Measurements from ENCODE around the gene CTXND2.
"Not testable (repeated sequence)": the region's sequence is repeated elsewhere in the genome, so short reads cannot be mapped to it uniquely, and the experiment has no call there.

The CTXND2 gene

GRCh38 chr1:150893336-150893913 is 6.5 kb downstream of the CTXND2 start:
- no peak for DNase-seq

- no peak for DNase-seq
These were observed 8.7 kb downstream of the CTXND2 start for GRCh38 chr1:150895618-150896017.

DNA sequence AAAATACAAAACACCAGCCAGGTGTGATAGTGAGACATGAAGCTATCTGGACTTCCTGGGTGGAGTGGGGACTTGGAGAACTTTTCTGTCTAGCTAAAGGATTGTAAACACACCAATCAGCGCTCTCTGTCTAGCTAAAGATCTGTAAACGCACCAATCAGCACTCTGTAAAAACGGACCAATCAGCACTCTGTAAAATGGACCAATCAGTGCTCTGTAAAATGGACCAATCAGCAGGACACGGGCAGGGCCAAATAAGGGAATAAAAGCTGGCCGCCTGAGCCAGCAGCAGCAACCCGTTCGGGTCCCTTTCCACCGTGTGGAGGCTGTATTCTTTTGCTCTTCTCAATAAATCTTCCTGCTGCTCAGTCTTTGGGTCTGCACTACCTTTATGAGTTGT is 12.9 kb downstream of the CTXND2 start:
- DNase-seq = not testable (repeated sequence)

DNA sequence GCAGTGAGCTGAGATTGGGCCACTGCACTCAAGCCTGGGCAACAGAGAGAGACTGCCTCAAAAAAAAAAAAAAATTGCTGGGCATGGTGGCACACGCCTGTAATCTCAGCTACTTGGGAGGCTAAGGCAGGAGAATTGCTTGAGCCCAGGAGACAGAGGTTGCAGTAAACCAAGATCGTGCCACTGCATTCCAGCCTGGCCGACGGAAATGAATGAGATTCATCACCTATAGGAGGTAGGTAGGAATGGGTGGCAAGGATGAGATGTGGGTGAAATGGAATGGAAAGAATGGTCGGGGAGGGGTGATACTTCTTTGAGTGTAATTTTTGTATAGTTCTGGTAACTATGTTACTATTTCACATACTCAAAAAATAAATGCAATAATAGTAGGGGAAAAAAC is 15.4 kb downstream of the CTXND2 start:
- DNase-seq = no peak

- DNase-seq = no peak
These were observed 15.8 kb downstream of the CTXND2 start for GRCh38 chr1:150902751-150903150.

DNA sequence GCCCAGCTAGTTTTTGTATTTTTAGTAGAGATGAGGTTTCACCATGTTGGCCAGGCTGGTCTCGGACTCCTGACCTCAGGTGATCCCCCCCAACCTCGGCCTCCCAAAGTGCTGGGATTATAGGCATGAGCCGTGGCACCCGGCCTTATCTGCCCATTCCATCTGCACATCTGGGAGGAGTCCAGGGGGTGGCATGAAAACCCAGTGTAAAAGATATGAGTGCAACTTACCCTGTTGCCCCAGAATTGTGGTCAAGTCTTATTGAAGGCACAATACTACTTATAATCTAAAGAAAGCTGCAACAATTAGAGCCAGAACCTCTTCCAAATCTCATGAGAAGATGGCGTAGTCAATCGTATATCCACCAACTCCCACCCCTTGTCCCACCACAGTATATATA is 18.4 kb downstream of the CTXND2 start:
- no peak for DNase-seq

DNA sequence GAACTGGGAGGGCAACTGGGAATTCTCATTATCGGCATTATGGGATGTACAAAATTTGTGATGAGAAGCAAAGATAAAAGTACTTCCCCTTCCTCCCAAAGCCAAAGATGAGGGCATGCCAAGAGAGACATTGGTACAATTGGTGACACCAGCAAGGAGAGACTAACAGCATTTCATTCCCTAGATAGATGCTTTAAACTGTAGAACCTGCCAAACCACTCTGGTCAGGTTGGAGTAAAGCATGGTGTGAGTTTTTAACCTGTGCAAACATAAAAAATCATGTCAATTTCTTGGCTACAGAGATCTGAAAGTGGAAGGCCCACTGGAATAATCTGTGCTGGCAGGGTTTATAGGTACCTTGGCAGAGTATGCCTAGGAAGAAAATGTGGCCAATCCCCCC is 19.4 kb downstream of the CTXND2 start:
- DNase-seq = no peak

DNA sequence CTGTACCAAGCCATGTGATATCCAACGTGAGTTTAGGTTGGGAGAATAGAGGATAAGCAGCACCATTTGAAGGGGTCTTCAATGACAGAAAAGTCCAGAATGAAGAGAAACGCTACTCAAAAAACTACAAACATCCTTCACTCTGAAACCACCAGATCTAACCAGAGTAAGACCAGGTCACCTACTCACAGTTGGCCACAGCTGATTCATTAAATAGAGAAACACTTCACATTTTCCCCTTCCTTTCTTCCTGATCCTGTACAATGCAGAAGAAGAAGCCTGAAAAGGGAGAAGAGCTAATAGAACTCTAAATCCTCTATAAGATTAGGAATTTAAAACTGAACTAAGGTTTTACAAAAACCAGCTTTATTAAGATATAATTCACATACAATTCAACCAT is 19.9 kb downstream of the CTXND2 start:
- DNase-seq = no peak

GRCh38 chr1:150909585-150910180 is 22.7 kb downstream of the CTXND2 start:
- no peak for DNase-seq

GRCh38 chr1:150912623-150913022 is 25.7 kb downstream of the CTXND2 start:
- no peak for DNase-seq

DNA sequence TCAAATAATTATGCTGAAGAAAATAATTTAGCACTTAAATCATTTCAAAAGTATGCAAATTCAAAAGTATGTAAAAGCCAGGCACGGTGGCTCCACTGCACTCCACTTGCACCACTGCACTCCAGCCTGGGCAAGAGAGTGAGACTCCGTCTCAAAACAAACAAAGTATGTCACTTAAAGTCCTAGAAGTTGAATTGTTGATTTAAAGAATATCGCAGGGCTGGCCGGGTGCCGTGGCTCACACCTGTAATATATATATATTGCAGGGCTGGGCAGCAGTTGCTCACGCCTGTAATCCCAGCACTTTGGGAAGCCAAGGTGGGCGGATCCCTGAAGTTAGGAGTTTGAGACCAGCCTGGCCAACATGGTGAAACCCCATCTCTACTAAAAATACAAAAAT is 30.5 kb downstream of the CTXND2 start:
- no peak for DNase-seq

- DNase-seq = peak; percentile 63
These were observed 35.6 kb downstream of the CTXND2 start for GRCh38 chr1:150922519-150922975.

DNA sequence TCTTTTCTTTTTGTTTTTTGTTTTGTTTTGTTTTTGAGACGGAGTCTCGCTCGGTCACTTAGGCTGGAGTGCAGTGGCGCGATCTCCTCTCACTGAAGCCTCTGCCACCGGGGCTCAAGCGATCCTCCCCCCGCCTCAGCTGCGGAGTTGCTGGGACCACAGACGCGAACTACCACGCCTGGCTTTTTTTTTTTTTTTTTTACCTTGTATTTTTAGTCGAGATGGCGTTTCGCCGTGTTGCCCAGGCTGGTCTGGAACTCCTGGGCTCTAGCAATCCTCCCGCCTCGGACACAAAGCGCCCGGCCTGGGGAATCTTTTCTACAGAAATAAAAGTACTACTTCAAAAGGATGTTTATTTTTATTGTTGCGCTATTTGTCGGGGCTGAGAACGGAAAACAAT is 38.1 kb downstream of the CTXND2 start:
- DNase-seq = no peak

DNA sequence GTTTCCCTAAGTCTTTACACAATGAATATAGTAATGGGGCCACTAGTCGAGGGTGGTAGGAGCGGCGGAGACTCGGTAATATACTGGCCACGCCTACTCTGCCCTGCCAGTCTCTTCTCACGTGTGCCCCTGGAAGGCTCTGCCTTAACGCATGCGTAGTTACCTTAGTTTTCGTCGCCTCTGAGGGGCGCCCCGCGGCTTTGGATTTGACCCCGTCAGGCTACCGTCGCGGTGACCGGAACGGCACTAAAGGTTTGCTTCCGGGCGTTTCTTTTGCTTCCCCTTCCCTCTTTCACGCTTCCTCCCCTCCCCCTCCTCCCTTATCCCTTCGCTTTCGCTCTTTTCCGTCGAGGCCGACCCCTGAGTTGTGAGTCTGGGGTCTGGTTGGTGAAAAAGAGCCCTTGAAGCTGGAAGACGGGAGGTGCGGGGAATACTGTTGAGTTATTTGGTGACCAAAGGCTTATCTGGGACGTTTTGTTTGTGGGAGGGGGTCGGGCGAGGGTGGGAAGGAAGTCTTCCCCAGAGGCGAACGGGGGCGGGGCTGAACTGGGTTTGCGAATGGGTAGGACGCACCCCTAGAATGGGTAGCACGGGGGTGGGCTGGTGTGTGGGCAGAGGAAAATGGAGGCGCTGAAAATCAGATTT is 39.3 kb downstream of the CTXND2 start, which contains the start of gene SETDB1:
TSS of gene SETDB1 (plus strand) at position 267 of the 645 bp plus-strand sequence. CDS start 1,352 bp downstream, outside the sequence.
- peak; percentile 87 for DNase-seq

DNA sequence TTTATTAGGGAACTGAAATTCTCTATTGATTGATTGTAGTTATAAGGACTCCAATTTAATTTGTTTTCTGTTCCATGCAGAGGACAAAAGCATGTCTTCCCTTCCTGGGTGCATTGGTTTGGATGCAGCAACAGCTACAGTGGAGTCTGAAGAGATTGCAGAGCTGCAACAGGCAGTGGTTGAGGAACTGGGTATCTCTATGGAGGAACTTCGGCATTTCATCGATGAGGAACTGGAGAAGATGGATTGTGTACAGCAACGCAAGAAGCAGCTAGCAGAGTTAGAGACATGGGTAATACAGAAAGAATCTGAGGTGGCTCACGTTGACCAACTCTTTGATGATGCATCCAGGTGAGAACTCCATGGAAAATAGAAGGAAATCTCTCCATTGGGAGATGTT is 40.7 kb downstream of the CTXND2 start:
- DNase-seq = no peak

DNA sequence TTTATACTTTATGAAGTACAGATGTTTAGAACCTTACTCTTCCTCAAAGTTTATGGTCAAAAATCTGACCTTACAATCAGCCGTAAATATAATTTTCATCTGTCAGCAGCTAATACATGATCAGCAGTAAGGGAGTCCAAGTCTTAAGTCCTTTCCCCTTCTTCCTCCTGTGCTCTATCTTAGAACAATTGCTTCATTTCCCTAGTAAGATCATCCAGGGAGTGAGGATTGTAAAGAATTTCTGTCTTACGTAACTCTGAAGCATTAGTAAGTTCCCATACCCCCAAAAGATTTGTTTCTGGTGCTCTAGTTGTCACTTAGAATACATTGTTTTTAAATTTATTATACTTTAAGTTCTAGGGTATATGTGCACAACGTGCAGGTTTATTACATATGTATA is 41.4 kb downstream of the CTXND2 start:
- DNase-seq = no peak

DNA sequence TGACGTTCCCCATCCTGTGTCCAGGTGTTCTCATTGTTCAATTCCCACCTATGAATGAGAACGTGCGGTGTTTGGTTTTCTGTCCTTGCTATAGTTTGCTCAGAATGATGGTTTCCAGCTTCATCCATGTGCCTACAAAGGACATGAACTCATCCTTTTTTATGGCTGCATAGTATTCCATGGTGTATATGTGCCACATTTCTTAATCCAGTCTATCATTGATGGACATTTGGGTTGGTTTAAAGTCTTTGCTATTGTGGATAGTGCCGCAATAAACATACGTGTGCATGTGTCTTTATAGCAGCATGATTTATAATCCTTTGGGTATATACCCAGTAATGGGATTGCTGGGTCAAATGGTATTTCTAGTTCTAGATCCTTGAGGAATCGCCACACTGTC is 41.8 kb downstream of the CTXND2 start:
- DNase-seq = not testable (repeated sequence)

GRCh38 chr1:150931773-150932172 is 44.8 kb downstream of the CTXND2 start:
- DNase-seq = no peak

GRCh38 chr1:150944856-150945255 is 57.9 kb downstream of the CTXND2 start:
- no peak for DNase-seq

- DNase-seq = no peak
These were observed 67.8 kb downstream of the CTXND2 start for GRCh38 chr1:150954708-150955107.

GRCh38 chr1:150955280-150955679 is 68.3 kb downstream of the CTXND2 start:
- DNase-seq = no peak

DNA sequence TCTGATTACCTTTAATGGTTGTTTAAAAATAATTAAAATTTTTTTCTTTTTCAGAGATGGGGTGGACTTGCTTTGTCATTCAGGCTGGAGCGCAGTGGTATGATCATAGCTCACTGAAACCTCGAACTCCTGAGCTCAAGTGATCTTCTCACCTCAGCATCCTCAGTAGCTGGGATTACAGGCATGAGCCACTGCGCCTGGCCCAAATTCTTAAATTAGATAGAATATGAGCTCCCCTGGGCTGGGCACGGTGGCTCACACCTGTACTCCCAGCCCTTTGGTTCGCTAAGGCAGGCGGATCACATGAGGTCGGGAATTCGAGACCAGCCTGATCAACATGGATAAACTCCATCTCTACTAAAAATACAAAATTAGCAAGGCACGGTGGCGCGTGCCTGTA is 70.7 kb downstream of the CTXND2 start:
- DNase-seq = no peak

- no peak for DNase-seq
These were observed 73.7 kb downstream of the CTXND2 start for GRCh38 chr1:150960646-150961045.

GRCh38 chr1:150961756-150962155 is 74.8 kb downstream of the CTXND2 start:
- DNase-seq = no peak
